PC-3 (cell line): Measurements from ENCODE around the gene RMDN2. TPM values are rescaled to one million over a fixed set of nuclear protein-coding genes. Genes with fewer than 3 reads are reported as not detected.
"Not testable (repeated sequence)": the region's sequence is repeated elsewhere in the genome, so short reads cannot be mapped to it uniquely, and the experiment has no call there.

Experiments used
- ATAC-seq: fragments of 200-7000 bp; cut with Tn5 transposase; 2 replicates; pipeline ENCODE4 v1.9.1; 2020; ENCODE audit warnings: mild to moderate bottlenecking, moderate library complexity
- BruUV-seq: library from RNA; stranded (reverse); fragments of 400-500 nt; replicated peaks from 2 replicates; lab custom pipeline; 2021; lab: Mats Ljungman, UMichigan
- CTCF ChIA-PET: fragments of 300-600 bp; sonication (Branson Sonifier 250); formaldehyde crosslinking; loops from one replicate; lab custom pipeline; 2022; ENCODE audit warnings: antibody characterized with exemption; lab: Charles Lee
- POLR2A ChIA-PET: fragments of 300-600 bp; sonication (Branson Sonifier 250); formaldehyde crosslinking; loops from one replicate; lab custom pipeline; 2022; ENCODE audit warnings: antibody characterized with exemption; ENCODE audit not compliant: unreplicated experiment; lab: Charles Lee
- DNase-seq: peaks from one replicate; pipeline ENCODE4 v3.0.0-alpha.2; 2015
- H2AFZ ChIP-seq: fragments of 300-600 bp; sonication (generic); 2 replicates; pipeline ENCODE4 v1.6.0; 2016; ENCODE audit warnings: antibody characterized with exemption, low read length
- H3F3A ChIP-seq: fragments of 300-600 bp; sonication (generic); one replicate; pipeline ENCODE4 v1.6.0; 2017; ENCODE audit warnings: antibody characterized with exemption, low read length, control low read depth, mild to moderate bottlenecking; ENCODE audit not compliant: unreplicated experiment
- H3K27ac ChIP-seq: fragments of 300-600 bp; sonication (generic); 2 replicates; pipeline ENCODE4 v1.5.1; 2016; ENCODE audit warnings: mild to moderate bottlenecking, low read length
- H3K27me3 ChIP-seq: fragments of 300-600 bp; sonication (generic); 2 replicates; pipeline ENCODE4 v1.6.1; 2016; ENCODE audit warnings: low read length, mixed read lengths
- H3K36me3 ChIP-seq: fragments of 300-600 bp; sonication (generic); 2 replicates; pipeline ENCODE4 v1.6.1; 2016; ENCODE audit warnings: low read depth, mixed run types, low read length, mixed read lengths
- H3K4me1 ChIP-seq: fragments of 300-600 bp; sonication (generic); 2 replicates; pipeline ENCODE4 v1.5.1; 2016; ENCODE audit warnings: low read length; ENCODE audit not compliant: insufficient read depth
- H3K4me2 ChIP-seq: fragments of 300-600 bp; sonication (generic); 2 replicates; pipeline ENCODE4 v1.6.0; 2016; ENCODE audit warnings: low read length
- H3K4me3 ChIP-seq: fragments of 300-600 bp; sonication (generic); 2 replicates; pipeline ENCODE4 v1.5.1; 2016; ENCODE audit warnings: mild to moderate bottlenecking, low read length, mixed read lengths
- H3K79me2 ChIP-seq: fragments of 300-600 bp; sonication (generic); 2 replicates; pipeline ENCODE4 v1.6.1; 2017; ENCODE audit warnings: low read length, mixed read lengths
- H3K9ac ChIP-seq: fragments of 300-600 bp; sonication (generic); 2 replicates; pipeline ENCODE4 v1.6.0; 2016; ENCODE audit warnings: mild to moderate bottlenecking, low read length
- H3K9me2 ChIP-seq: fragments of 300-600 bp; sonication (generic); replicated peaks from 2 replicates; pipeline ENCODE4 v1.6.1; 2016; ENCODE audit warnings: mixed run types, low read length, mixed read lengths
- H3K9me3 ChIP-seq: fragments of 300-600 bp; sonication (generic); 2 replicates; pipeline ENCODE4 v1.6.1; 2016; ENCODE audit warnings: low read length, mixed read lengths
- H4K20me1 ChIP-seq: fragments of 300-600 bp; sonication (generic); 2 replicates; pipeline ENCODE4 v1.6.1; 2016; ENCODE audit warnings: low read length, mixed read lengths
- CTCF ChIP-seq: fragments of 300-600 bp; sonication (generic); conservative IDR thresholded peaks from 2 replicates; pipeline ENCODE4 v1.5.1; 2017; ENCODE audit warnings: antibody characterized with exemption, low read depth, mild to moderate bottlenecking, low read length
- EZH2 ChIP-seq: fragments of 300-600 bp; sonication (generic); IDR thresholded peaks from one replicate; pipeline ENCODE4 v1.6.1; 2017; ENCODE audit warnings: antibody characterized with exemption, mild to moderate bottlenecking, low read length; ENCODE audit not compliant: unreplicated experiment
- EZH2phosphoT487 ChIP-seq: fragments of 300-600 bp; sonication (generic); IDR thresholded peaks from 2 replicates; pipeline ENCODE4 v1.6.1; 2018; ENCODE audit warnings: mild to moderate bottlenecking, antibody characterized with exemption, low read length, borderline replicate concordance
- intact Hi-C: fragments of 100-400 bp; cut with micrococcal nuclease; formaldehyde crosslinking; loops from 2 replicates; pipeline ENCODE4 v1.9.0; 2023
- total RNA-seq: library from RNA; depleted of rRNA; stranded (reverse); fragments of >200 nt; gene quantifications from 2 replicates; pipeline ENCODE4 v1.2.3, GENCODE V29; 2014

RMDN2 gene
- total RNA-seq, 1 experiment from 2014 or later = 2.6 TPM

GRCh38 chr2:37926635-37927034, 1.5 kb downstream of the RMDN2 start:
- Histone ChIP-seq H3F3A (no peaks in the 10 kb centered on the region), H2AFZ (no peak overlapping the region), H3K36me3 (no peaks in the 10 kb centered on the region), H3K9me3 (no peaks in the 10 kb centered on the region), H3K27me3 (no peaks in the 10 kb centered on the region), H4K20me1 (no peaks in the 10 kb centered on the region), H3K4me3 (no peak overlapping the region), H3K4me2 (0 out of 2 replicates have a peak overlapping the region, but pooled peaks have one; percentile 87), H3K9me2 (no peaks in the 10 kb centered on the region), H3K9ac (no peak overlapping the region; the same call in 1 of the 2 replicates), H3K27ac (no peak overlapping the region), H3K79me2 (no peaks in the 10 kb centered on the region), H3K4me1 (0 out of 2 replicates have a peak, but pooled peaks cover 4% of the 10 kb centered on the region)
- CTCF ChIA-PET = no interaction called here
- BruUV-seq = no TSS peak
- DNase-seq (no peak), ATAC-seq (no peak)
- TF ChIP-seq EZH2 = no peak
- no peak for TF ChIP-seq CTCF
- no peak for TF ChIP-seq EZH2phosphoT487
- intact Hi-C loops = no loop called here
- POLR2A ChIA-PET = interaction anchor here (0.6 kb wide), 1 partner anchor 67 kb away, joined by 4 read pairs; no protein-coding TSS in a partner anchor

DNA sequence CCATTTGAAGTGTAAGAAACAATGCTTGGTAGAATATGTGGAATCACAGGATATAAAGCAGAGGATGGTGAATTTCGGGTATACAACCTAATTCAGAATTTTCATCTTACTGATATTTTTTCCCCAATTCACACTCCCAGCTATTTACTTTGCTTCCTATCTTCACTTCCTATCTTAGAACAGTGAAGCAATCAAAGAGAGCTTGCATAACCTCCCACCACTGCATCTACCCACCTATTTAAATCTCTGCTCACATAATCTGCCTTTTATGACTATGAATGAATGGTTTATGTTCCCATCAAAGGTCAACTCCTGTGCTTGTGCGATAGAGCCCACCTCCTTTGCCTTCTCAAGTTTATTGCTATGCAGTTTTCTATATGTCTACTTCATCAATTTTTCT, 3.3 kb downstream of the RMDN2 start:
- POLR2A ChIA-PET = no interaction called here
- TF ChIP-seq EZH2 = no peak
- no peak for TF ChIP-seq EZH2phosphoT487
- no peak for TF ChIP-seq CTCF
- H3K9ac ChIP-seq = no peak overlapping the region
- DNase-seq (no peak), ATAC-seq (no peak)
- no peaks in the 10 kb centered on the region for H3K36me3 ChIP-seq
- no peak overlapping the region for H3K4me3 ChIP-seq
- H3F3A ChIP-seq = no peaks in the 10 kb centered on the region
- H3K27ac ChIP-seq = no peak overlapping the region
- no peaks in the 10 kb centered on the region for H3K79me2 ChIP-seq
- H3K9me2 ChIP-seq = no peaks in the 10 kb centered on the region
- no peaks in the 10 kb centered on the region for H3K27me3 ChIP-seq
- CTCF ChIA-PET = no interaction called here
- H3K4me1 ChIP-seq = 0 out of 2 replicates have a peak, but pooled peaks cover 4% of the 10 kb centered on the region
- H3K4me2 ChIP-seq = no peak overlapping the region
- intact Hi-C loops = no loop called here
- no peaks in the 10 kb centered on the region for H3K9me3 ChIP-seq
- no peaks in the 10 kb centered on the region for H4K20me1 ChIP-seq
- no peak overlapping the region for H2AFZ ChIP-seq
- BruUV-seq = no TSS peak

GRCh38 chr2:37930392-37930791, 5.3 kb downstream of the RMDN2 start:
- H3K9me3 ChIP-seq, CTCF ChIA-PET, intact Hi-C loops, H3K79me2 ChIP-seq, POLR2A ChIA-PET, H3K9ac ChIP-seq, H3K4me1 ChIP-seq, DNase-seq, H2AFZ ChIP-seq, H3K27me3 ChIP-seq, H3F3A ChIP-seq, ATAC-seq, H3K4me2 ChIP-seq, H3K9me2 ChIP-seq, H3K4me3 ChIP-seq, BruUV-seq, H3K27ac ChIP-seq, H3K36me3 ChIP-seq, H4K20me1 ChIP-seq: not testable (repeated sequence)

DNA sequence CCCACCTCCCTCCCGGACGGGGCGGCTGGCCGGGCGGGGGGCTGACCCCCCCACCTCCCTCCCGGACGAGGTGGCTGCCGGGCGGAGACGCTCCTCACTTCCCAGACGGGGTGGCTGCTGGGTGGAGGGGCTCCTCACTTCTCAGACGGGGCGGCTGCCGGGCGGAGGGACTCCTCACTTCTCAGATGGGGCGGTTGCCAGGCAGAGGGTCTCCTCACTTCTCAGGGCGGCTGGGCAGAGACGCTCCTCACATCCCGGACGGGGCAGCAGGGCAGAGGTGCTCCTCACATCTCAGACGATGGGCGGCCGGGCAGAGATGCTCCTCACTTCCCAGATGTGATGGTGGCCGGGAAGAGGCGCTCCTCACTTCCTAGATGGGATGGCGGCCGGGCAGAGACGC, 7.8 kb downstream of the RMDN2 start:
- H3K9me3 ChIP-seq, H2AFZ ChIP-seq, H3K4me1 ChIP-seq, H3K9me2 ChIP-seq, CTCF ChIA-PET, DNase-seq, POLR2A ChIA-PET, H3F3A ChIP-seq, BruUV-seq, intact Hi-C loops, H3K27ac ChIP-seq, H3K36me3 ChIP-seq, H3K9ac ChIP-seq, ATAC-seq, H4K20me1 ChIP-seq, H3K27me3 ChIP-seq, H3K4me3 ChIP-seq, H3K4me2 ChIP-seq, H3K79me2 ChIP-seq: not testable (repeated sequence)
